HEK293 (cell line): ENCODE results near the gene PPP2R2B.

Experiments
- ZBTB1 ChIP-seq: fragments of 450-650 bp; formaldehyde crosslinking; IDR thresholded peaks from 2 replicates; pipeline ENCODE4 v1.5.1; 2016; ENCODE audit warnings: missing biosample characterization, missing genetic modification characterization
- ZNF707 ChIP-seq: fragments of 450-650 bp; formaldehyde crosslinking; IDR thresholded peaks from 2 replicates; pipeline ENCODE4 v1.5.1; 2016; ENCODE audit warnings: missing biosample characterization, missing genetic modification characterization
- TF ChIP-seq, protein P1 (sequence below): fragments of 450-650 bp; formaldehyde crosslinking; IDR thresholded peaks from 2 replicates; pipeline ENCODE4 v1.5.1; 2016; ENCODE audit warnings: missing biosample characterization, missing genetic modification characterization

DNA sequence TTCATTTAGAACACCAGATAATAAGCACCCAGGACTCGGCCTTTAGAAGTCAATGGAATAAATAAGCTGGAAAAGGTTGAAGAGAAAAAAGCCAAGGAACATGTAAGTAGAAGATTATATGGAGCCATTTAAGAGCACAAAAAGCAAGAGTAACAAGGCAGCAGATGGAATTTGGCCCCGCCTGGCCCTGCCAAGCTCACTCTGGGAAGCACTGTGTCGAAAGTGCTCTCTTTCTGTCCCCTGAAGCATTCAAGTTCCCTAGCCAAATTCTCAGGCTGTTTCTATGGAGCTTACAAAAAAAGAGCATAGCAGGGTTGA lies 289.6 kb downstream of the PPP2R2B start:
- TF ChIP-seq, protein P1, sequence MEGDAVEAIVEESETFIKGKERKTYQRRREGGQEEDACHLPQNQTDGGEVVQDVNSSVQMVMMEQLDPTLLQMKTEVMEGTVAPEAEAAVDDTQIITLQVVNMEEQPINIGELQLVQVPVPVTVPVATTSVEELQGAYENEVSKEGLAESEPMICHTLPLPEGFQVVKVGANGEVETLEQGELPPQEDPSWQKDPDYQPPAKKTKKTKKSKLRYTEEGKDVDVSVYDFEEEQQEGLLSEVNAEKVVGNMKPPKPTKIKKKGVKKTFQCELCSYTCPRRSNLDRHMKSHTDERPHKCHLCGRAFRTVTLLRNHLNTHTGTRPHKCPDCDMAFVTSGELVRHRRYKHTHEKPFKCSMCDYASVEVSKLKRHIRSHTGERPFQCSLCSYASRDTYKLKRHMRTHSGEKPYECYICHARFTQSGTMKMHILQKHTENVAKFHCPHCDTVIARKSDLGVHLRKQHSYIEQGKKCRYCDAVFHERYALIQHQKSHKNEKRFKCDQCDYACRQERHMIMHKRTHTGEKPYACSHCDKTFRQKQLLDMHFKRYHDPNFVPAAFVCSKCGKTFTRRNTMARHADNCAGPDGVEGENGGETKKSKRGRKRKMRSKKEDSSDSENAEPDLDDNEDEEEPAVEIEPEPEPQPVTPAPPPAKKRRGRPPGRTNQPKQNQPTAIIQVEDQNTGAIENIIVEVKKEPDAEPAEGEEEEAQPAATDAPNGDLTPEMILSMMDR (tag by site-specific recombination), result no peak
- TF ChIP-seq ZNF707 (no peak), ZBTB1 (no peak)
